CD4-positive, alpha-beta T cell treated with Interleukin-17A for 1 hour (primary cell): ENCODE data around the gene ARHGAP26.
A peak's percentile ranks its signal among the peaks of the same experiment; 100 is the strongest.

ENCODE experiments used
- DNase-seq: peaks from one replicate; pipeline ENCODE4 v3.0.0-alpha.2; 2020

ARHGAP26 gene

GRCh38 chr5:142753116-142753631, 17.0 kb upstream of the ARHGAP26 start:
- no peak for DNase-seq

- DNase-seq = no peak
Measured at GRCh38 chr5:142754031-142754430, 16.1 kb upstream of the ARHGAP26 start.

- DNase-seq = no peak
Measured at GRCh38 chr5:142756576-142756975, 13.6 kb upstream of the ARHGAP26 start.

GRCh38 chr5:142757564-142757963, 12.6 kb upstream of the ARHGAP26 start:
- DNase-seq = no peak

GRCh38 chr5:142758062-142758795, 11.9 kb upstream of the ARHGAP26 start:
- no peak for DNase-seq

- DNase-seq = no peak
Measured at GRCh38 chr5:142758796-142759145, 11.4 kb upstream of the ARHGAP26 start.

- DNase-seq = no peak
Measured at GRCh38 chr5:142763701-142764100, 6.5 kb upstream of the ARHGAP26 start.

- DNase-seq = no peak
Measured at GRCh38 chr5:142767178-142767577, 3.0 kb upstream of the ARHGAP26 start.

GRCh38 chr5:142767911-142768310, 2.3 kb upstream of the ARHGAP26 start:
- DNase-seq = no peak

- no peak for DNase-seq
Measured at GRCh38 chr5:142769251-142769792, 855 bp upstream of the ARHGAP26 start.

- peak; percentile 64 for DNase-seq
Measured at GRCh38 chr5:142770650-142771609, 753 bp downstream of the ARHGAP26 start.

GRCh38 chr5:142771666-142772065, 1.5 kb downstream of the ARHGAP26 start:
- DNase-seq = no peak

GRCh38 chr5:142772446-142773293, 2.5 kb downstream of the ARHGAP26 start:
- no peak for DNase-seq

GRCh38 chr5:142777099-142777498, 6.9 kb downstream of the ARHGAP26 start:
- no peak for DNase-seq

- no peak for DNase-seq
Measured at GRCh38 chr5:142777850-142778249, 7.7 kb downstream of the ARHGAP26 start.

- DNase-seq = no peak
Measured at GRCh38 chr5:142779163-142779840, 9.1 kb downstream of the ARHGAP26 start.

GRCh38 chr5:142780871-142781270, 10.7 kb downstream of the ARHGAP26 start:
- DNase-seq = no peak

GRCh38 chr5:142782976-142783530, 12.9 kb downstream of the ARHGAP26 start:
- DNase-seq = no peak

- DNase-seq = peak; percentile 58
Measured at GRCh38 chr5:142783601-142784341, 13.6 kb downstream of the ARHGAP26 start.

- DNase-seq = no peak
Measured at GRCh38 chr5:142784401-142784955, 14.3 kb downstream of the ARHGAP26 start.

GRCh38 chr5:142785206-142785605, 15.0 kb downstream of the ARHGAP26 start:
- no peak for DNase-seq
